IMR-90 (cell line): ENCODE measurements around the gene OSBPL1A. TPM values are rescaled to one million over a fixed set of nuclear protein-coding genes. Genes with fewer than 3 reads are reported as not detected.

Experiments used
- ATAC-seq: fragments of 200-7000 bp; cut with Tn5 transposase; 2 replicates; pipeline ENCODE4 v1.9.1; 2020; ENCODE audit warnings: low read depth, mild to moderate bottlenecking, moderate library complexity
- BruUV-seq: library from RNA; stranded (reverse); fragments of 400-500 nt; replicated peaks from 2 replicates; lab custom pipeline; 2021; lab: Mats Ljungman, UMichigan
- CTCF ChIA-PET: fragments of 300-600 bp; formaldehyde crosslinking; extraction: SDS; loops from one replicate; lab custom pipeline; 2021; ENCODE audit warnings: antibody characterized with exemption; lab: Yijun Ruan, JAX
- POLR2A ChIA-PET: fragments of 300-600 bp; sonication (Branson Sonifier 250); formaldehyde crosslinking; loops from one replicate; lab custom pipeline; 2022; ENCODE audit warnings: antibody characterized with exemption; ENCODE audit not compliant: unreplicated experiment; lab: Charles Lee
- DNase-seq: peaks from one replicate; pipeline ENCODE4 v3.0.0; 2013
- H2AFZ ChIP-seq: replicated peaks from 2 replicates; pipeline ENCODE3; 2013; ENCODE audit warnings: low read length, mild to moderate bottlenecking; ENCODE audit not compliant: poor library complexity
- H2AK5ac ChIP-seq: 2 replicates; pipeline ENCODE4 v1.6.1; 2013; ENCODE audit warnings: low read depth, low read length, inconsistent platforms
- H2AK9ac ChIP-seq: replicated peaks from 2 replicates; pipeline ENCODE3; 2013; ENCODE audit warnings: mild to moderate bottlenecking, low read depth, low read length, moderate library complexity; ENCODE audit not compliant: poor library complexity
- H2BK120ac ChIP-seq: 2 replicates; pipeline ENCODE4 v1.6.1; 2013; ENCODE audit warnings: low read depth, low read length, inconsistent platforms
- H2BK15ac ChIP-seq: 3 replicates; pipeline ENCODE4 v1.6.1; 2013; ENCODE audit warnings: low read depth, low read length, inconsistent platforms
- H2BK20ac ChIP-seq: 2 replicates; pipeline ENCODE4 v1.6.1; 2013; ENCODE audit warnings: low read depth, mild to moderate bottlenecking, inconsistent platforms, low read length, moderate library complexity
- H2BK5ac ChIP-seq: 2 replicates; pipeline ENCODE4 v1.6.1; 2013; ENCODE audit warnings: mild to moderate bottlenecking, low read depth, low read length, inconsistent platforms; ENCODE audit not compliant: poor library complexity, severe bottlenecking
- H3K14ac ChIP-seq: replicated peaks from 2 replicates; pipeline ENCODE4 v1.6.1; 2013; ENCODE audit warnings: low read depth, low read length, inconsistent platforms
- H3K18ac ChIP-seq: 2 replicates; pipeline ENCODE4 v1.6.1; 2013; ENCODE audit warnings: low read depth, low read length, control low read depth
- H3K23ac ChIP-seq: 2 replicates; pipeline ENCODE4 v1.6.1; 2013; ENCODE audit warnings: low read depth, low read length, inconsistent platforms
- H3K27ac ChIP-seq: 2 replicates; pipeline ENCODE4 v1.5.1; 2013; ENCODE audit warnings: mild to moderate bottlenecking, control low read depth, low read length; ENCODE audit not compliant: insufficient read depth
- H3K27me3 ChIP-seq: 2 replicates; pipeline ENCODE4 v1.6.1; 2013; ENCODE audit warnings: low read length; ENCODE audit not compliant: control insufficient read depth, insufficient read depth
- H3K36me3 ChIP-seq: 2 replicates; pipeline ENCODE4 v1.6.1; 2013; ENCODE audit warnings: low read length, mixed read lengths; ENCODE audit not compliant: control insufficient read depth, insufficient read depth
- H3K4ac ChIP-seq: 2 replicates; pipeline ENCODE4 v1.6.1; 2013; ENCODE audit warnings: low read depth, low read length, inconsistent platforms
- H3K4me1 ChIP-seq: 2 replicates; pipeline ENCODE4 v1.6.1; 2013; ENCODE audit warnings: low read length, mixed read lengths; ENCODE audit not compliant: control insufficient read depth, insufficient read depth
- H3K4me2 ChIP-seq: 2 replicates; pipeline ENCODE4 v1.6.1; 2013; ENCODE audit warnings: low read depth, mild to moderate bottlenecking, control low read depth, low read length, moderate library complexity
- H3K4me3 ChIP-seq: 2 replicates; pipeline ENCODE4 v1.5.1; 2013; ENCODE audit warnings: low read depth, mild to moderate bottlenecking, control low read depth, low read length, moderate library complexity; ENCODE audit not compliant: insufficient read depth
- H3K56ac ChIP-seq: 2 replicates; pipeline ENCODE4 v1.6.1; 2013; ENCODE audit warnings: low read length, inconsistent platforms; ENCODE audit not compliant: insufficient read depth; ENCODE audit errors: extremely low read depth
- H3K79me1 ChIP-seq, 2 experiments: 2 replicates each; pipeline ENCODE4 v1.6.1; 2013; ENCODE audit warnings: low read length in 2 of 2, inconsistent platforms in 1 of 2, low read depth in 1 of 2
- H3K9ac ChIP-seq: 2 replicates; pipeline ENCODE4 v1.6.1; 2013; ENCODE audit warnings: low read depth, low read length, control low read depth
- H3K9me1 ChIP-seq: 2 replicates; pipeline ENCODE4 v1.6.1; 2013; ENCODE audit warnings: low read length, inconsistent platforms; ENCODE audit not compliant: insufficient read depth
- H3K9me3 ChIP-seq: 2 replicates; pipeline ENCODE4 v1.6.1; 2013; ENCODE audit warnings: low read length; ENCODE audit not compliant: control insufficient read depth, insufficient read depth
- H4K20me1 ChIP-seq: 2 replicates; pipeline ENCODE4 v1.6.1; 2013; ENCODE audit warnings: low read length, inconsistent platforms; ENCODE audit not compliant: insufficient read depth
- H4K5ac ChIP-seq: 2 replicates; pipeline ENCODE4 v1.6.1; 2013; ENCODE audit warnings: mild to moderate bottlenecking, low read depth, low read length, control low read depth
- H4K8ac ChIP-seq, 2 experiments: 2 replicates each; pipeline ENCODE4 v1.6.1; 2013; ENCODE audit warnings: low read depth in 2 of 2, low read length in 2 of 2, control low read depth in 1 of 2, inconsistent platforms in 1 of 2
- H4K91ac ChIP-seq: 2 replicates; pipeline ENCODE4 v1.6.1; 2013; ENCODE audit warnings: low read depth, low read length, inconsistent platforms; ENCODE audit not compliant: insufficient read depth
- BHLHE40 ChIP-seq: fragments of 150-350 bp; IDR thresholded peaks from 2 replicates; pipeline ENCODE4 v1.6.1; 2016; ENCODE audit warnings: mild to moderate bottlenecking, low read depth, low read length
- CHD1 ChIP-seq: IDR thresholded peaks from 2 replicates; pipeline ENCODE4 v1.6.1; 2012; ENCODE audit warnings: low read depth, low read length, improper control_type of control experiment
- FOS ChIP-seq: fragments of 150-350 bp; IDR thresholded peaks from 2 replicates; pipeline ENCODE4 v1.6.1; 2016; ENCODE audit warnings: low read depth, low read length
- MAFK ChIP-seq: IDR thresholded peaks from 2 replicates; pipeline ENCODE4 v1.6.1; 2012; ENCODE audit warnings: low read depth, low read length, improper control_type of control experiment
- MAZ ChIP-seq: IDR thresholded peaks from 2 replicates; pipeline ENCODE4 v1.6.1; 2012; ENCODE audit warnings: low read depth, mild to moderate bottlenecking, low read length, improper control_type of control experiment, moderate library complexity, borderline replicate concordance
- NFE2L2 ChIP-seq: fragments of 150-350 bp; IDR thresholded peaks from 2 replicates; pipeline ENCODE4 v1.6.1; 2016; ENCODE audit warnings: low read depth, mild to moderate bottlenecking, low read length
- POLR2A ChIP-seq: IDR thresholded peaks from 2 replicates; pipeline ENCODE4 v1.6.1; 2012; ENCODE audit warnings: mild to moderate bottlenecking, low read depth, low read length
- RAD21 ChIP-seq: IDR thresholded peaks from 2 replicates; pipeline ENCODE4 v1.6.1; 2012; ENCODE audit warnings: low read length, improper control_type of control experiment
- RCOR1 ChIP-seq: IDR thresholded peaks from 2 replicates; pipeline ENCODE4 v1.6.1; 2012; ENCODE audit warnings: mild to moderate bottlenecking, low read length, improper control_type of control experiment; ENCODE audit not compliant: insufficient replicate concordance
- WGBS, 2 experiments: methylation state at CpG; one replicate each; pipeline versions ENCODE4 v1.1.5 to v1.1.7; 2013; ENCODE audit warnings: missing lambda C conversion rate in 2 of 2; ENCODE audit not compliant: insufficient read length in 1 of 2; ENCODE audit errors: extremely low coverage in 2 of 2; 5-methylcytosine and 5-hydroxymethylcytosine counted together
- dilution Hi-C: fragments of 300-500 bp; cut with HindIII; formaldehyde crosslinking; loops from one replicate; pipeline ENCODE4 v1.14.3; 2018; ENCODE audit warnings: low sequenced_read_pairs; ENCODE audit not compliant: unreplicated experiment
- in situ Hi-C: fragments of 300-500 bp; cut with MboI; formaldehyde crosslinking; loops from 3 replicates; pipeline ENCODE4 v1.14.3; 2019; ENCODE audit warnings: low sequenced_read_pairs, inconsistent platforms, mixed read lengths
- intact Hi-C: fragments of 100-400 bp; cut with micrococcal nuclease; formaldehyde crosslinking; loops from 2 replicates; pipeline ENCODE4 v1.10.0; 2022
- polyA plus RNA-seq, 3 experiments: library from polyadenylated mRNA; depleted of rRNA; stranded (reverse); fragments of >200 nt; gene quantifications; 2 replicates each; pipeline ENCODE4 v1.2.3, GENCODE V29; 2012; ENCODE audit warnings: low replicate concordance in 1 of 3
- total RNA-seq: library from RNA; depleted of rRNA; stranded (reverse); fragments of >200 nt; gene quantifications from 2 replicates; pipeline ENCODE4 v1.2.3, GENCODE V29; 2012
- TF ChIP-seq, protein P1 (sequence below): fragments of 150-350 bp; IDR thresholded peaks from 2 replicates; pipeline ENCODE4 v1.6.1; 2016; ENCODE audit warnings: low read depth, mild to moderate bottlenecking, low read length, moderate library complexity, borderline replicate concordance
- TF ChIP-seq, protein P2 (sequence below): fragments of 150-350 bp; IDR thresholded peaks from 2 replicates; pipeline ENCODE4 v1.6.1; 2017; ENCODE audit warnings: mild to moderate bottlenecking, antibody characterized with exemption, low read length, low read depth

Gene OSBPL1A
- total and polyA plus RNA-seq, 2 of the 4 experiments (the other 2 are of a cell fraction) = 29.4 to 70.4 TPM

- no peak for DNase-seq
- Histone ChIP-seq H3K4ac (no peak overlapping the region), H2BK5ac (no peak overlapping the region), H2BK120ac (no peak overlapping the region), H4K91ac (no peak overlapping the region), H4K8ac (no peak overlapping the region), H3K9ac (no peak overlapping the region), H3K27me3 (peaks cover 17% of the 10 kb centered on the region), H3K4me2 (no peak overlapping the region), H2AK5ac (no peak overlapping the region), H4K5ac (no peak overlapping the region), H3K9me1 (no peaks in the 10 kb centered on the region), H3K14ac (no peak overlapping the region), H3K27ac (no peak overlapping the region), H3K9me3 (no peaks in the 10 kb centered on the region), H2BK20ac (no peak overlapping the region), H3K4me1 (no peaks in the 10 kb centered on the region), H3K4me3 (no peak overlapping the region), H3K23ac (no peak overlapping the region), H3K18ac (no peak overlapping the region), H3K56ac (no peak overlapping the region), H3K36me3 (no peaks in the 10 kb centered on the region), H3K79me1 (no peaks in the 10 kb centered on the region), H4K20me1 (no peaks in the 10 kb centered on the region), H2AFZ (no peak overlapping the region), H2AK9ac (no peak overlapping the region), H2BK15ac (no peak overlapping the region)
- in situ Hi-C loops = no loop called here
- no TSS peak for BruUV-seq
- ChIA-PET POLR2A (no interaction called here), CTCF (interaction anchor here (1.0 to 1.1 kb wide), 2 partner anchors 10 to 53 kb away, joined by 3 read pairs; no protein-coding TSS in a partner anchor)
- dilution Hi-C loops = no loop called here
- WGBS, 2 experiments = 33% methylated on average over 2 of the region's 3 CpGs; no CpG with 5 or more reads in 1 of the 2 experiments
- TF ChIP-seq RAD21 (no peak), CHD1 (no peak), MAFK (no peak), RCOR1 (no peak), FOS (no peak), MAZ (no peak), POLR2A (no peak), BHLHE40 (no peak), NFE2L2 (no peak)
- TF ChIP-seq, protein P1, sequence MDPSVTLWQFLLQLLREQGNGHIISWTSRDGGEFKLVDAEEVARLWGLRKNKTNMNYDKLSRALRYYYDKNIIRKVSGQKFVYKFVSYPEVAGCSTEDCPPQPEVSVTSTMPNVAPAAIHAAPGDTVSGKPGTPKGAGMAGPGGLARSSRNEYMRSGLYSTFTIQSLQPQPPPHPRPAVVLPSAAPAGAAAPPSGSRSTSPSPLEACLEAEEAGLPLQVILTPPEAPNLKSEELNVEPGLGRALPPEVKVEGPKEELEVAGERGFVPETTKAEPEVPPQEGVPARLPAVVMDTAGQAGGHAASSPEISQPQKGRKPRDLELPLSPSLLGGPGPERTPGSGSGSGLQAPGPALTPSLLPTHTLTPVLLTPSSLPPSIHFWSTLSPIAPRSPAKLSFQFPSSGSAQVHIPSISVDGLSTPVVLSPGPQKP = no peak
- TF ChIP-seq, protein P2, sequence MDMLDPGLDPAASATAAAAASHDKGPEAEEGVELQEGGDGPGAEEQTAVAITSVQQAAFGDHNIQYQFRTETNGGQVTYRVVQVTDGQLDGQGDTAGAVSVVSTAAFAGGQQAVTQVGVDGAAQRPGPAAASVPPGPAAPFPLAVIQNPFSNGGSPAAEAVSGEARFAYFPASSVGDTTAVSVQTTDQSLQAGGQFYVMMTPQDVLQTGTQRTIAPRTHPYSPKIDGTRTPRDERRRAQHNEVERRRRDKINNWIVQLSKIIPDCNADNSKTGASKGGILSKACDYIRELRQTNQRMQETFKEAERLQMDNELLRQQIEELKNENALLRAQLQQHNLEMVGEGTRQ = no peak
- no peak for ATAC-seq
- intact Hi-C loops = no loop called here
Measured at GRCh38 chr18:24414349-24415003, 16.9 kb upstream of the OSBPL1A start.
